GM19193 (cell line): ENCODE measurements around the gene HSP90B1.

Experiments
- POLR2A ChIP-seq: IDR thresholded peaks from 4 replicates; pipeline ENCODE4 v1.6.1; 2011; ENCODE audit not compliant: insufficient read depth, insufficient read length; ENCODE audit errors: extremely low read depth

The HSP90B1 gene

GRCh38 chr12:103955811-103956508, 25.8 kb downstream of the HSP90B1 start:
- no peak for TF ChIP-seq POLR2A

- no peak for TF ChIP-seq POLR2A
These were observed 26.4 kb downstream of the HSP90B1 start for GRCh38 chr12:103956509-103957027.

- TF ChIP-seq POLR2A, result no peak
These were observed 27.7 kb downstream of the HSP90B1 start for GRCh38 chr12:103957865-103958388.

DNA sequence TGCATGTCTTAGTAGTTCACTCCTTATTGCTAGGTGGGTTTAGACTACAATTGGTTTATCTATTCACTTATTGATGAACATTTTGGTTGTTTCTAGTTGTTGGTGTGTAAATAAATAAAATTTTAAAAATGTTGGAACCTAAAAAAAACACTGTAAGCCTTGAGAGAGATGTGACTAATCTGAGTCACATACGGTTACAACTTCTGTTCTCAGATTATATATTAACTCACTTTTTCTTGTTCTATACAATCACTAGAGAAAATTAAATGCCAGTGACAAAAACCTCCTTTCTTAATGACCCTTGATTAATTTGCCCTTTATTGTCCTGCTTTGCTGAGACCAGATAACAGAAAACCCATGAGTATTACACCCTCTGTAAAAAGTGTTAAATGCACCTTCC, 28.4 kb downstream of the HSP90B1 start:
- TF ChIP-seq POLR2A, result no peak

DNA sequence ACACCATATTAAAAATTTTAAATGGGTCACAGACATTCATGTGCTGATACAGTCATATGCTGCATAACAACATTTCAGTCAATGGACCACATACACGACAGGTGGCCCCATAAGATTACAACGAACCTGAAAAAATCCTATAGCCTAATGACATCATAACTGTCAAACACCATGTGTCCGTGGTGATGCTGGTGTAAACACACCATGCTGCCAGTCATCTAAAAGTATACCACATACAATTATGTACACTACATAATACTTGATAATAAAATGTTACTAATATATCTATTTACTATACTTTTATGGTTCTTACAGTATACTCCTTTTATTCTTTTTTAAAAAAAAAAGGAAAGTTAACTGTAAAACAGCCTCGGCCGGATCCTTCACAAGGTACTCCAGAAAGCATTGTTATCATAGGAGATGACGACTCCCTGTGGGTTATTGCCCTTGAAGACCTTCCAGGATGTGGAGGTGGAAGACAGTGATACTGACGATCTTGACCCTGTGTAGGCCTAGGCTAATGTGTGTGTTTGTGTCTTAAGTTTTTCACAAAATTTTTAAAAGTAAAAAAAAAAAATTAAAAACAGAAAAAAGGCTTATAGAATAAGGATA, 30.5 kb downstream of the HSP90B1 start:
- TF ChIP-seq POLR2A, result no peak

GRCh38 chr12:103962493-103962892, 32.3 kb downstream of the HSP90B1 start:
- no peak for TF ChIP-seq POLR2A

- no peak for TF ChIP-seq POLR2A
These were observed 34.6 kb downstream of the HSP90B1 start for GRCh38 chr12:103964805-103965204.

DNA sequence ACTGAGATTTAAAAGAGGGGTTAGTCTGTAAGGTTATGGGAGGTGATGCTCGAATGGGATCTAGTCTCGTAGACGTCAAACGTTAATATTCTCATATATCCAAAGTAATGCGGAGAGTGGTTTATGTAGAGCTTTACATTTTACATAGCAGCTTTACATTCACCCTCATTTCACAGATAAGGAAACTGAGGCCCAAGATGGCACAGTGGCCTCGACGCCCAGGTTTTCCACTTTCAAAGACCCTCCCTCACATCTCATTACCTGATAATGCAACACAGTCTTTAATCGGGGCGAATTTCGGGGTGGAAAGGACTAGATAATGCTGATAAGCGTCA, 35.0 kb downstream of the HSP90B1 start:
- no peak for TF ChIP-seq POLR2A

DNA sequence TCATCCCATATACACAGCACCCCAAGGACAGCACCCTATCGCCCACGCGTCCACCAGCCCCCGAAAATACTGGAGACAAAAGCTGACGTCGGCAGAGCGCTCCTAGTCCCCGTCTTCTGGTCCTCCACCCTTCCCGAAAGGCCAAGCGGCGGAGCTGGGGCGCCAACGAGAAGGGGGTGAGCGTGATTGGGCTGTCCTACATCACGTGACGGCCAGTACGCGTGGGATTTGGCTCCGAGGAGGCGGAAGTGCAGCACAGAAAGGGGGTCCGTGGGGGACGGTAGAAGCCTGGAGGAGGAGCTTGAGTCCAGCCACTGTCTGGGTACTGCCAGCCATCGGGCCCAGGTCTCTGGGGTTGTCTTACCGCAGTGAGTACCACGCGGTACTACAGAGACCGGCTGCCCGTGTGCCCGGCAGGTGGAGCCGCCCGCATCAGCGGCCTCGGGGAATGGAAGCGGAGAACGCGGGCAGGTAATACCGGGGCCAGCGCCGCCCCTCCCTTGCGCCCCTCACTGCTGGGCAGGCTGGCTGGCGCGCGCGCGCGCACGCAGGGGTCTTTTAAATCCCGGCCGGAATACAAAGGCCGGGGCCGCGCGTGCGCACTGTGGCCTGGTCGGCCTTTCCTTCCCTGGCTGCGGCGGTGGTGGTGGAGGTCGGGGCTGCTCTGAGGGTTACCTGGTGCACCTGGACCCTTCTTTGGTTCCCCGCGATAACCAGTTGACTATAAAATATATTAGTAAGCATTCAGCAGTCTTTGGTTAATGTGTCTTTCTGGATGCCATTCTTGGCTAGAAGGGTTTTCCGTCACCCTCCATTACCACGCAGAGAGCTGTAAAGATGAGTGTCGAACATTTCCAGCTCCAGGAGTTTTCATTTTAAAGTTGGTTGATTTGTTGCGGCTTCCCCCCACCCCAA, 35.6 kb downstream of the HSP90B1 start, which contains the start of gene TDG:
Gene TDG (plus strand): TSS at position 283 of the 915 bp plus-strand sequence. CDS start 166 bp downstream, at position 449.
- peak; percentile 97 for TF ChIP-seq POLR2A

GRCh38 chr12:103966736-103967135, 36.5 kb downstream of the HSP90B1 start:
- no peak for TF ChIP-seq POLR2A

- no peak for TF ChIP-seq POLR2A
These were observed 39.2 kb downstream of the HSP90B1 start for GRCh38 chr12:103969391-103969790.

GRCh38 chr12:103973909-103974308, 43.7 kb downstream of the HSP90B1 start:
- TF ChIP-seq POLR2A, result no peak

- TF ChIP-seq POLR2A, result no peak
These were observed 45.2 kb downstream of the HSP90B1 start for GRCh38 chr12:103975368-103975767.

DNA sequence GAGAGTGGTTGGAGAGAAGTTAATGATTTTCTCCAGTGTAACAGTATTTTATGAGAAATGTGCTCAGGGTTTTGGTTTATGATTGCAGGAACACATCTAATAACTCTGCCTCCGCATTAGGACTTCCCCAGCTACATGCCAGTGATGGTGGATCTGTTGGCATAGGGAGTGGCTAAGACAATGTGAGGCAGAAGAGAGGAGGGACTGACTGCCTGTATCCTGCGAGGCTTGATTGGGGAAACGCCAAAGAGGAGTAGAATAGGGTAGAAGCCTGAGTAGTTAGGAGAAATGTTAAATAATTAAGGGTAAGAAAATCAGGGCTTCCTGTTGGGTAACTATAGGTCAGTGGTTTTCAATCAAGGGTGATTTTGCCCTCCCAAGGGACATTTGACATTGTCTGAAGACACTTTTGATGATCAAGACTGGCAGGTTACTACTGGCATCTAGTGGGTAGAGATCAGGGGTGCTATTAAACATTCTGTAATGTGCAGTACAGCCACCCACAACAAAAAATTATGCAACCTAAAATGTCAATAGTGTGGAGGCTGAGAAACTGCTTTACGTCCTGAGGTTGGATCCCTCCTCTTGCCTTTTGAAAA, 48.3 kb downstream of the HSP90B1 start:
- TF ChIP-seq POLR2A, result no peak

GRCh38 chr12:103986829-103987228, 56.6 kb downstream of the HSP90B1 start:
- TF ChIP-seq POLR2A, result no peak
